HG03280 (cell line): ENCODE measurements around the gene GKN2.
"Not testable (repeated sequence)": the region's sequence is repeated elsewhere in the genome, so short reads cannot be mapped to it uniquely, and the experiment has no call there.

ENCODE experiments used
- ATAC-seq: cut with Tn5 transposase; IDR thresholded peaks from one replicate; pipeline ENCODE4 v1.9.1; 2021; ENCODE audit warnings: mild to moderate bottlenecking, moderate library complexity; ENCODE audit not compliant: unreplicated experiment

GKN2 gene

GRCh38 chr2:68900496-68901198 lies 52.0 kb downstream of the GKN2 start:
- ATAC-seq, result no peak

- not testable (repeated sequence) for ATAC-seq
These were observed 56.7 kb downstream of the GKN2 start for GRCh38 chr2:68895981-68896380.
